ENCODE results near the gene KLK12. TPM values are rescaled to one million over a fixed set of nuclear protein-coding genes. Genes with fewer than 3 reads are reported as not detected.

The KLK12 gene
- total RNA-seq, 1 experiment from 2014 or later, result not detected

GRCh38 chr19:50979758-50980157 is 55.0 kb downstream of the KLK12 start:
- CTCF ChIA-PET, result no interaction called here
- Histone ChIP-seq H2AFZ (ENCODE audit: low read length) (no peak overlapping the region), H3K9me2 (replicated peaks; ENCODE audit: low read length) (no peaks in the 10 kb centered on the region), H3F3A (ENCODE audit: low read length, unreplicated experiment) (no peaks in the 10 kb centered on the region), H3K27me3 (ENCODE audit: low read length) (no peaks in the 10 kb centered on the region), H3K79me2 (ENCODE audit: low read length) (no peaks in the 10 kb centered on the region), H3K36me3 (ENCODE audit: low read depth, low read length) (no peaks in the 10 kb centered on the region), H3K4me1 (ENCODE audit: insufficient read depth, low read length) (peaks cover 28% of the 10 kb centered on the region), H3K4me3 (ENCODE audit: low read length) (no peak overlapping the region), H3K27ac (ENCODE audit: low read length) (no peak overlapping the region), H3K4me2 (ENCODE audit: low read length) (peak overlapping the region; percentile 44), H3K9me3 (ENCODE audit: low read length) (no peaks in the 10 kb centered on the region), H3K9ac (ENCODE audit: low read length) (no peak overlapping the region), H4K20me1 (ENCODE audit: low read length) (no peaks in the 10 kb centered on the region)
- no peak for ATAC-seq
- intact Hi-C loops (cut with micrococcal nuclease), result loop anchor here (2.0 kb wide), 1 partner anchor 47 kb away; no protein-coding TSS in a partner anchor
- DNase-seq, result no peak
- TF ChIP-seq EZH2 (IDR thresholded peaks at IDR 0.05; ENCODE audit: low read length, unreplicated experiment), result no peak
- TF ChIP-seq CTCF (conservative IDR thresholded peaks at IDR 0.05; ENCODE audit: low read depth, low read length), result no peak
- no peak for TF ChIP-seq EZH2phosphoT487 (IDR thresholded peaks at IDR 0.05; ENCODE audit: borderline replicate concordance, low read length)
- no TSS peak for BruUV-seq (replicated peaks)
- POLR2A ChIA-PET (ENCODE audit: unreplicated experiment), result no interaction called here

Other genes with a start within 250 kb of the KLK12 start
- gene ACP4, start 244.6 kb downstream of the KLK12 start, total RNA-seq (2014; rRNA removed), result not detected in 2 replicates
- not detected in 2 replicates for gene KLK1, start 211.2 kb downstream of the KLK12 start, total RNA-seq (2014; rRNA removed)
- 1.3 TPM in 1 of 2 replicates, not detected in the other for gene KLK15, start 201.4 kb downstream of the KLK12 start, total RNA-seq (2014; rRNA removed)
- not detected in 2 replicates for gene KLK3, start 180.1 kb downstream of the KLK12 start, total RNA-seq (2014; rRNA removed)
- not detected in 2 replicates for gene KLK2, start 161.6 kb downstream of the KLK12 start, total RNA-seq (2014; rRNA removed)
- gene KLK4, start 123.6 kb downstream of the KLK12 start, total RNA-seq (2014; rRNA removed), result not detected in 2 replicates
- gene KLK5, start 82.0 kb downstream of the KLK12 start, total RNA-seq (2014; rRNA removed), result 58.5 and 59.0 TPM in 2 replicates
- 73.7 and 75.0 TPM in 2 replicates for gene KLK6, start 65.4 kb downstream of the KLK12 start, total RNA-seq (2014; rRNA removed)
- 0.23 and 3.6 TPM in 2 replicates for gene KLK7, start 51.1 kb downstream of the KLK12 start, total RNA-seq (2014; rRNA removed)
- 2.3 TPM in 1 of 2 replicates, not detected in the other for gene KLK8, start 33.4 kb downstream of the KLK12 start, total RNA-seq (2014; rRNA removed)
- 1.2 and 2.9 TPM in 2 replicates for gene KLK10, start 15.3 kb downstream of the KLK12 start, total RNA-seq (2014; rRNA removed)
- gene KLK11, start 8.4 kb downstream of the KLK12 start, total RNA-seq (2014; rRNA removed), result 0.23 TPM in 1 of 2 replicates, not detected in the other
- not detected in 2 replicates for gene KLK13, start 30.1 kb upstream of the KLK12 start, total RNA-seq (2014; rRNA removed)
- gene KLK14, start 47.9 kb upstream of the KLK12 start, total RNA-seq (2014; rRNA removed), result not detected in 2 replicates
- gene CTU1, start 73.4 kb upstream of the KLK12 start, total RNA-seq (2014; rRNA removed), result 29.0 and 40.8 TPM in 2 replicates
- not detected in 2 replicates for gene SIGLEC9, start 89.9 kb upstream of the KLK12 start, total RNA-seq (2014; rRNA removed)
- not detected in 2 replicates for gene SIGLEC7, start 107.3 kb upstream of the KLK12 start, total RNA-seq (2014; rRNA removed)
- gene CD33, start 190.1 kb upstream of the KLK12 start, total RNA-seq (2014; rRNA removed), result 2.2 and 6.0 TPM in 2 replicates
- gene SIGLECL1, start 216.1 kb upstream of the KLK12 start, total RNA-seq (2014; rRNA removed), result not detected in 2 replicates